ENCODE data around the gene GPC3. TPM values are rescaled to one million over a fixed set of nuclear protein-coding genes. Genes with fewer than 3 reads are reported as not detected.

The GPC3 gene
- total RNA-seq, 1 experiment from 2014 or later: 233 TPM

GRCh38 chrX:133995759-133996158 is 10.4 kb upstream of the GPC3 start:
- CTCF ChIA-PET: no interaction called here
- POLR2A ChIA-PET: no interaction called here
- no peak overlapping the region for H3K4me3 Mint-ChIP-seq (ENCODE audit: unreplicated experiment)
- H3K9me3 Mint-ChIP-seq (ENCODE audit: unreplicated experiment): no peaks in the 10 kb centered on the region
- no peaks in the 10 kb centered on the region for H3K36me3 Mint-ChIP-seq (ENCODE audit: insufficient read depth, unreplicated experiment)
- Histone ChIP-seq H3K4me3 (ENCODE audit: low read depth, low read length) (no peak overlapping the region), H3K4me1 (peaks cover 33% of the 10 kb centered on the region), H3K36me3 (ENCODE audit: control insufficient read depth, insufficient read depth, low read length) (no peaks in the 10 kb centered on the region; the same call in 1 of the 2 replicates), H3K9me3 (no peaks in the 10 kb centered on the region), H3K27me3 (replicated peaks; ENCODE audit: control insufficient read depth, insufficient read depth, low read length) (no peaks in the 10 kb centered on the region)
- intact Hi-C loops (cut with micrococcal nuclease; ENCODE audit: unreplicated experiment): no loop called here
- DNase-seq: no peak
- H3K4me1 Mint-ChIP-seq (ENCODE audit: low read depth, unreplicated experiment): peaks cover 24% of the 10 kb centered on the region
- no peaks in the 10 kb centered on the region for H3K27me3 Mint-ChIP-seq (ENCODE audit: insufficient read depth, unreplicated experiment)
- TF ChIP-seq, protein P1, sequence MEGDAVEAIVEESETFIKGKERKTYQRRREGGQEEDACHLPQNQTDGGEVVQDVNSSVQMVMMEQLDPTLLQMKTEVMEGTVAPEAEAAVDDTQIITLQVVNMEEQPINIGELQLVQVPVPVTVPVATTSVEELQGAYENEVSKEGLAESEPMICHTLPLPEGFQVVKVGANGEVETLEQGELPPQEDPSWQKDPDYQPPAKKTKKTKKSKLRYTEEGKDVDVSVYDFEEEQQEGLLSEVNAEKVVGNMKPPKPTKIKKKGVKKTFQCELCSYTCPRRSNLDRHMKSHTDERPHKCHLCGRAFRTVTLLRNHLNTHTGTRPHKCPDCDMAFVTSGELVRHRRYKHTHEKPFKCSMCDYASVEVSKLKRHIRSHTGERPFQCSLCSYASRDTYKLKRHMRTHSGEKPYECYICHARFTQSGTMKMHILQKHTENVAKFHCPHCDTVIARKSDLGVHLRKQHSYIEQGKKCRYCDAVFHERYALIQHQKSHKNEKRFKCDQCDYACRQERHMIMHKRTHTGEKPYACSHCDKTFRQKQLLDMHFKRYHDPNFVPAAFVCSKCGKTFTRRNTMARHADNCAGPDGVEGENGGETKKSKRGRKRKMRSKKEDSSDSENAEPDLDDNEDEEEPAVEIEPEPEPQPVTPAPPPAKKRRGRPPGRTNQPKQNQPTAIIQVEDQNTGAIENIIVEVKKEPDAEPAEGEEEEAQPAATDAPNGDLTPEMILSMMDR (IDR thresholded peaks at IDR 0.05; ENCODE audit: insufficient read depth in 1 of 2, low read depth in 1 of 2, low read length in 1 of 2, severe bottlenecking in 1 of 2, unreplicated experiment in 1 of 2): no peak
- BruUV-seq (replicated peaks): no TSS peak
- no peak overlapping the region for H3K27ac Mint-ChIP-seq (ENCODE audit: unreplicated experiment)

GRCh38 chrX:133994576-133994975 is 9.2 kb upstream of the GPC3 start:
- H3K9me3 ChIP-seq: no peaks in the 10 kb centered on the region
- POLR2A ChIA-PET: interaction anchor here (0.6 kb wide), 1 partner anchor 1377 kb away, joined by 3 read pairs; no protein-coding TSS in a partner anchor
- H3K4me1 ChIP-seq: peaks cover 29% of the 10 kb centered on the region
- intact Hi-C loops (cut with micrococcal nuclease; ENCODE audit: unreplicated experiment): loop anchor here (1.0 kb wide), 3 partner anchors 9 to 24 kb away; partner anchors contain the start of gene GPC3
- no peaks in the 10 kb centered on the region for H3K9me3 Mint-ChIP-seq (ENCODE audit: unreplicated experiment)
- H3K4me3 Mint-ChIP-seq (ENCODE audit: unreplicated experiment): peak overlapping the region; percentile 35
- no peaks in the 10 kb centered on the region; the same call in 1 of the 2 replicates for H3K36me3 ChIP-seq (ENCODE audit: control insufficient read depth, insufficient read depth, low read length)
- H3K27me3 ChIP-seq (replicated peaks; ENCODE audit: control insufficient read depth, insufficient read depth, low read length): no peaks in the 10 kb centered on the region
- TF ChIP-seq, protein P1 (IDR thresholded peaks at IDR 0.05; ENCODE audit: insufficient read depth in 1 of 2, low read depth in 1 of 2, low read length in 1 of 2, severe bottlenecking in 1 of 2, unreplicated experiment in 1 of 2): no peak
- no peaks in the 10 kb centered on the region for H3K27me3 Mint-ChIP-seq (ENCODE audit: insufficient read depth, unreplicated experiment)
- no peaks in the 10 kb centered on the region for H3K36me3 Mint-ChIP-seq (ENCODE audit: insufficient read depth, unreplicated experiment)
- CTCF ChIA-PET: interaction anchor here (0.6 to 1.5 kb wide), 4 partner anchors 24 to 500 kb away, joined by 3 to 9 read pairs (median 4); no protein-coding TSS in a partner anchor
- H3K27ac Mint-ChIP-seq (ENCODE audit: unreplicated experiment): peak overlapping the region; percentile 39
- BruUV-seq (replicated peaks): no TSS peak
- DNase-seq: peak; percentile 73 to 78
- H3K4me1 Mint-ChIP-seq (ENCODE audit: low read depth, unreplicated experiment): peaks cover 24% of the 10 kb centered on the region
- no peak overlapping the region for H3K4me3 ChIP-seq (ENCODE audit: low read depth, low read length)

DNA sequence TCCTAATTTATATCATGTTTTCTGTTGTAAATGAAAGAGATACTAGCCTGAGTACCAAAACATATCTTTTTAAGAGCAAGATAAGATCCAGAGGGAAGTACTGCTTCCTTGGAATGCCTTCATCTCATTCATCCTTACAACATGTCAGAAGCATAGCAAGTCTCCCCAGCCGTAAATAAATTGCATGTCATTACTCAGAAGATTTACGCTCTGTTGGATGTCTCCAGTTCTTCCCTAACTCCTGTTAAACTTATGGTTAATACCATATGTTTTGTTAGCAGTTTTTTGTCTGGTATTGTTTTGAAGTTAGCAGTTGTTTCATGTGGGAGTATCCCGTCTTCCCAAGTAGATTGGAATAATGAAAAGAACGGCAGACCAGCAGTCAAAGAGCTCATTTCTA is 7.5 kb upstream of the GPC3 start:
- Mint-ChIP-seq H3K27ac (ENCODE audit: unreplicated experiment) (no peak overlapping the region), H3K27me3 (ENCODE audit: insufficient read depth, unreplicated experiment) (no peaks in the 10 kb centered on the region), H3K9me3 (ENCODE audit: unreplicated experiment) (no peaks in the 10 kb centered on the region), H3K4me1 (ENCODE audit: low read depth, unreplicated experiment) (peaks cover 26% of the 10 kb centered on the region), H3K36me3 (ENCODE audit: insufficient read depth, unreplicated experiment) (no peaks in the 10 kb centered on the region), H3K4me3 (ENCODE audit: unreplicated experiment) (no peak overlapping the region)
- intact Hi-C loops (cut with micrococcal nuclease; ENCODE audit: unreplicated experiment): no loop called here
- H3K4me3 ChIP-seq (ENCODE audit: low read depth, low read length): no peak overlapping the region
- no TSS peak for BruUV-seq (replicated peaks)
- H3K36me3 ChIP-seq (ENCODE audit: control insufficient read depth, insufficient read depth, low read length): no peaks in the 10 kb centered on the region; the same call in 1 of the 2 replicates
- no peak for DNase-seq
- TF ChIP-seq, protein P1 (IDR thresholded peaks at IDR 0.05; ENCODE audit: insufficient read depth in 1 of 2, low read depth in 1 of 2, low read length in 1 of 2, severe bottlenecking in 1 of 2, unreplicated experiment in 1 of 2): no peak
- POLR2A ChIA-PET: no interaction called here
- no peaks in the 10 kb centered on the region for H3K27me3 ChIP-seq (replicated peaks; ENCODE audit: control insufficient read depth, insufficient read depth, low read length)
- CTCF ChIA-PET: no interaction called here
- H3K4me1 ChIP-seq: peaks cover 27% of the 10 kb centered on the region
- no peaks in the 10 kb centered on the region for H3K9me3 ChIP-seq
